Heart left ventricle (tissue), 16 donors: ENCODE results near the gene PIGV. TPM values are rescaled to one million over a fixed set of nuclear protein-coding genes. Genes with fewer than 3 reads are reported as not detected.

Source experiments
- ATAC-seq, 4 donors: fragments of 200-7000 bp; cut with Tn5 transposase; one replicate each; pipeline ENCODE4 v1.9.1; 2020 to 2022; ENCODE audit warnings: moderate library complexity in 4 of 4, mild to moderate bottlenecking in 3 of 4, moderate number of reproducible peaks in 1 of 4
- DNase-seq, 5 donors: peaks; one replicate each; pipeline ENCODE4 v3.0.0-alpha.2; 2020
- H3K27ac ChIP-seq, 12 donors: fragments of 200-600 bp; sonication (generic) in 4 of 12; one replicate each; pipeline versions ENCODE4 v1.5.0 to v1.8.0; 2016 to 2022; ENCODE audit warnings: mild to moderate bottlenecking in 2 of 12
- H3K27me3 ChIP-seq, 9 donors: fragments of 200-600 bp; sonication (generic) in 2 of 9; one replicate each; pipeline versions ENCODE4 v1.5.1 to v1.8.0; 2016 to 2022; ENCODE audit warnings: mild to moderate bottlenecking in 3 of 9
- H3K36me3 ChIP-seq, 9 donors: fragments of 200-600 bp; sonication (generic) in 2 of 9; one replicate each; pipeline versions ENCODE4 v1.5.0 to v1.8.0; 2018 to 2022; ENCODE audit warnings: mild to moderate bottlenecking in 2 of 9
- H3K4me1 ChIP-seq, 12 donors: fragments of 200-600 bp; sonication (generic) in 4 of 12; one replicate each; pipeline versions ENCODE4 v1.5.0 to v1.8.0; 2016 to 2022; ENCODE audit warnings: mild to moderate bottlenecking in 3 of 12
- H3K4me3 ChIP-seq, 12 donors: fragments of 200-600 bp; sonication (generic) in 4 of 12; one replicate each; pipeline versions ENCODE4 v1.5.0 to v1.8.0; 2017 to 2022; ENCODE audit warnings: mild to moderate bottlenecking in 9 of 12, moderate library complexity in 4 of 12
- H3K9me3 ChIP-seq, 12 donors: fragments of 200-600 bp; sonication (generic) in 4 of 12; one replicate each; pipeline versions ENCODE4 v1.5.0 to v1.8.0; 2016 to 2022; ENCODE audit warnings: mild to moderate bottlenecking in 1 of 12
- CTCF ChIP-seq, 12 donors: fragments of 200-600 bp; sonication (generic) in 4 of 12; IDR thresholded peaks; one replicate each; pipeline versions ENCODE4 v1.5.0 to v1.8.0; 2018 to 2022; ENCODE audit warnings: antibody characterized with exemption in 12 of 12, mild to moderate bottlenecking in 5 of 12
- POLR2A ChIP-seq, 2 donors: fragments of 450-650 bp; IDR thresholded peaks; one replicate each; pipeline ENCODE4 v1.6.1; 2017; ENCODE audit warnings: antibody characterized with exemption in 2 of 2, mild to moderate bottlenecking in 2 of 2, moderate library complexity in 2 of 2
- WGBS, 4 donors: extraction: QIAGEN DNeasy Blood & Tissue Kit in 2 of 4; methylation state at CpG; one replicate each; pipeline versions ENCODE4 v1.1.5 to v1.1.7; 2013 to 2018; 5-methylcytosine and 5-hydroxymethylcytosine counted together
- intact Hi-C, 10 donors: fragments of 100-400 bp; cut with DNase I; formaldehyde crosslinking; loops; one replicate each; pipeline versions ENCODE4 v1.11.1 to v1.14.2; 2022
- polyA plus RNA-seq, 2 donors: library from polyadenylated mRNA; stranded (reverse); fragments of 200-250 nt; gene quantifications; one replicate each; pipeline ENCODE4 v1.2.3, GENCODE V29; 2013
- total RNA-seq, 9 donors: library from RNA; depleted of rRNA in 2 of 9; stranded (reverse); fragments of >200 nt in 2 of 9; fragmentation: NEBNext Ultra II Directional in 3 of 9; extraction: Animal tissue kit (Norgen Biotek cat#: 25700) in 3 of 9; gene quantifications; one replicate each; pipeline versions ENCODE4 v1.1.0 to v1.2.4, GENCODE V29; 2016 to 2023
- donor health status: ischemic (EF 13 %, LVEDD 7.1; RV severe dilation, severe dysfunction).
- donor health status: healthy with polysubstance abuse.
- donor health status: DM: no; HTN: yes; CAD: no.
- donor health status: DM: no; HTN: no; CAD: no.
- donor health status: ischemic (EF 25% LVEDD 6.9; RV normal size, moderate dysfunction).
- donor health status: ischemic (EF 25% LVEDD 5.7; RV mildly dilated, moderate dysfunction).
- donor health status: healthy.
- donor health status: DM: yes; HTN: yes; CAD: no.
- donor health status: ischemic (EF 35%, LVEDD 5.7; RV mildly dilated, moderate dysfunction).
- donor health status: nonischemic (EF 11% LVEDD 7.7; RV severe dilation, severe dysfunction).
- donor health status: DM: yes; HTN: yes; CAD: no.
- donor health status: PGD.
- donor health status: ischemic (EF 29% LVEDD 5.4; RV normal size, mild dysfunction).
- donor health status: nonischemic (EF 23%, LVEDD 6.1; RV moderate dilation, normal function).

PIGV gene
- total and polyA plus RNA-seq, 11 donors, result 2.7 to 8.8 (median 5.3) TPM

- no peak overlapping the region for H3K4me3 ChIP-seq
- no peak for TF ChIP-seq POLR2A (IDR thresholded peaks at IDR 0.05)
- TF ChIP-seq CTCF (IDR thresholded peaks at IDR 0.05), result no peak
- H3K4me1 ChIP-seq, result peaks cover 0 to 12% (median 4%) of the 10 kb centered on the region in 12 donors
- intact Hi-C loops, result no loop called here
- no peak for DNase-seq
- no peak for ATAC-seq
- no peaks in the 10 kb centered on the region for H3K27me3 ChIP-seq
- peaks cover 3 to 93% (median 65%) of the 10 kb centered on the region in 9 donors for H3K36me3 ChIP-seq
- H3K27ac ChIP-seq, result no peak overlapping the region
- H3K9me3 ChIP-seq, result no peaks in the 10 kb centered on the region
Observed at GRCh38 chr1:26759531-26759930, 28.2 kb upstream of the PIGV start.

GRCh38 chr1:26761217-26761616, 26.5 kb upstream of the PIGV start:
- ATAC-seq (peak in 2 of 4 donors; percentile 46 to 48), DNase-seq (no peak)
- peak in 2 of 12 donors; percentile 9 to 15 for TF ChIP-seq CTCF (IDR thresholded peaks at IDR 0.05)
- TF ChIP-seq POLR2A (IDR thresholded peaks at IDR 0.05), result no peak
- WGBS, 4 donors, result 41 to 61% (median 54%) methylated on average over 3 of the region's 3 CpGs
- Histone ChIP-seq H3K36me3 (peaks cover 3 to 93% (median 82%) of the 10 kb centered on the region in 9 donors), H3K4me1 (peaks cover 0 to 5% (median 0%) of the 10 kb centered on the region in 12 donors), H3K4me3 (no peak overlapping the region), H3K9me3 (no peaks in the 10 kb centered on the region), H3K27me3 (no peaks in the 10 kb centered on the region), H3K27ac (no peak overlapping the region)
- intact Hi-C loops, result no loop called here

GRCh38 chr1:26767714-26768113, 20.0 kb upstream of the PIGV start:
- WGBS, 4 donors, result 80 to 92% (median 86%) methylated on average over 4 of the region's 4 CpGs
- H3K27ac ChIP-seq, result peak overlapping the region in 1 of 12 donors; percentile 12
- peaks cover 3 to 100% (median 98%) of the 10 kb centered on the region in 9 donors for H3K36me3 ChIP-seq
- TF ChIP-seq POLR2A (IDR thresholded peaks at IDR 0.05), result no peak
- no peak for TF ChIP-seq CTCF (IDR thresholded peaks at IDR 0.05)
- no peaks in the 10 kb centered on the region for H3K27me3 ChIP-seq
- H3K4me1 ChIP-seq, result peaks cover 8 to 51% (median 30%) of the 10 kb centered on the region in 12 donors
- ATAC-seq (no peak), DNase-seq (no peak)
- no peaks in the 10 kb centered on the region for H3K9me3 ChIP-seq
- no peak overlapping the region for H3K4me3 ChIP-seq
- intact Hi-C loops, result loop anchor here in 1 of 10 donors (5.0 kb wide), 1 partner anchor 45 kb away; no protein-coding TSS in a partner anchor

GRCh38 chr1:26768755-26769154, 19.0 kb upstream of the PIGV start:
- intact Hi-C loops, result loop anchor here in 1 of 10 donors (5.0 kb wide), 1 partner anchor 46 kb away; no protein-coding TSS in a partner anchor
- Histone ChIP-seq H3K9me3 (no peaks in the 10 kb centered on the region), H3K36me3 (peaks cover 0 to 100% (median 98%) of the 10 kb centered on the region in 9 donors), H3K27me3 (no peaks in the 10 kb centered on the region), H3K4me1 (peaks cover 8 to 51% (median 30%) of the 10 kb centered on the region in 12 donors), H3K27ac (peak overlapping the region in 2 of 12 donors; percentile 12 to 13), H3K4me3 (no peak overlapping the region)
- peak in 1 of 4 donors; percentile 55 for ATAC-seq
- peak in 2 of 5 donors; percentile 46 to 55 for DNase-seq
- 2 to 10% (median 4%) methylated on average over 3 of the region's 3 CpGs for WGBS, 4 donors
- TF ChIP-seq POLR2A (IDR thresholded peaks at IDR 0.05) (no peak), CTCF (IDR thresholded peaks at IDR 0.05) (no peak)
